Superior temporal gyrus (tissue), 1 donor: ENCODE data around the gene TMEM209.

Source experiments
- DNase-seq: peaks from one replicate; pipeline ENCODE4 v3.0.0-alpha.2; 2016; ENCODE audit errors: extremely low spot score

TMEM209 gene

GRCh38 chr7:130143986-130144311 is 61.3 kb downstream of the TMEM209 start:
- DNase-seq, result no peak

- no peak for DNase-seq
Measured at GRCh38 chr7:130143334-130143732, 61.9 kb downstream of the TMEM209 start.

- no peak for DNase-seq
Measured at GRCh38 chr7:130142654-130143333, 62.4 kb downstream of the TMEM209 start.

GRCh38 chr7:130141884-130142653 is 63.1 kb downstream of the TMEM209 start:
- DNase-seq, result no peak

GRCh38 chr7:130141161-130141883 is 63.9 kb downstream of the TMEM209 start:
- DNase-seq, result peak; percentile 75

- DNase-seq, result no peak
Measured at GRCh38 chr7:130140551-130141160, 64.5 kb downstream of the TMEM209 start.

GRCh38 chr7:130139193-130139960 is 65.8 kb downstream of the TMEM209 start:
- no peak for DNase-seq

GRCh38 chr7:130137207-130137606 is 68.0 kb downstream of the TMEM209 start:
- no peak for DNase-seq

- no peak for DNase-seq
Measured at GRCh38 chr7:130136579-130137167, 68.5 kb downstream of the TMEM209 start.

- DNase-seq, result no peak
Measured at GRCh38 chr7:130135208-130136205, 69.7 kb downstream of the TMEM209 start.

- no peak for DNase-seq
Measured at GRCh38 chr7:130134726-130135125, 70.5 kb downstream of the TMEM209 start.

GRCh38 chr7:130134106-130134636 is 71.0 kb downstream of the TMEM209 start:
- DNase-seq, result no peak

GRCh38 chr7:130133029-130133782 is 72.0 kb downstream of the TMEM209 start:
- DNase-seq, result no peak

GRCh38 chr7:130131964-130132875 is 73.0 kb downstream of the TMEM209 start:
- no peak for DNase-seq

- DNase-seq, result no peak
Measured at GRCh38 chr7:130131191-130131834, 73.9 kb downstream of the TMEM209 start.

GRCh38 chr7:130129011-130129411 is 76.2 kb downstream of the TMEM209 start:
- no peak for DNase-seq

- no peak for DNase-seq
Measured at GRCh38 chr7:130127821-130128317, 77.3 kb downstream of the TMEM209 start.
